Peyer's patch (tissue), 4 donors: ENCODE data around the gene VPS36. TPM values are rescaled to one million over a fixed set of nuclear protein-coding genes. Genes with fewer than 3 reads are reported as not detected.

ENCODE experiments used
- DNase-seq, 3 donors: peaks; one replicate each; pipeline ENCODE4 v3.0.0-alpha.2; 2017 to 2019
- H3K27ac ChIP-seq, 4 donors: fragments of 200-600 bp; sonication (generic); one replicate each; pipeline ENCODE4 v1.5.1; 2016 to 2019
- H3K27me3 ChIP-seq, 2 donors: fragments of 200-600 bp; sonication (generic); one replicate each; pipeline ENCODE4 v1.5.1; 2019
- H3K36me3 ChIP-seq, 3 donors: fragments of 200-600 bp; sonication (generic); one replicate each; pipeline ENCODE4 v1.5.1; 2016 to 2019
- H3K4me1 ChIP-seq, 4 donors: fragments of 200-600 bp; sonication (generic); one replicate each; pipeline ENCODE4 v1.5.1; 2016 to 2019
- H3K4me3 ChIP-seq, 4 donors: fragments of 200-600 bp; sonication (generic); 1 replicate in 3 of 4; 2 replicates in 1 of 4; pipeline ENCODE4 v1.5.1; 2016 to 2019; ENCODE audit warnings: mild to moderate bottlenecking in 1 of 4
- H3K9me3 ChIP-seq, 4 donors: fragments of 200-600 bp; sonication (generic); one replicate each; pipeline ENCODE4 v1.5.1; 2016 to 2019; ENCODE audit warnings: mild to moderate bottlenecking in 1 of 4
- CTCF ChIP-seq, 6 experiments: fragments of 450-650 bp in 4 of 6; fragments of 200-600 bp in 2 of 6; sonication (generic) in 1 of 6; IDR thresholded peaks; one replicate each; pipeline ENCODE4 v1.5.1; 2017 to 2019; ENCODE audit warnings: antibody characterized with exemption in 6 of 6, mild to moderate bottlenecking in 3 of 6, moderate library complexity in 1 of 6
- POLR2A ChIP-seq, 2 donors: fragments of 450-650 bp; IDR thresholded peaks; one replicate each; pipeline ENCODE4 v1.5.1; 2017; ENCODE audit warnings: antibody characterized with exemption in 2 of 2, mild to moderate bottlenecking in 2 of 2, moderate library complexity in 2 of 2
- total RNA-seq, 4 donors: library from RNA; depleted of rRNA; stranded (reverse); fragments of >200 nt; gene quantifications; one replicate each; pipeline ENCODE4 v1.1.0, GENCODE V29; 2016

VPS36 gene
- total RNA-seq, 4 donors from 2014 or later = 52.0 to 87.0 (median 78.7) TPM

- no peak overlapping the region for H3K27ac ChIP-seq
- H3K4me1 ChIP-seq = peaks cover 0 to 17% (median 4%) of the 10 kb centered on the region in 4 donors
- TF ChIP-seq POLR2A (IDR thresholded peaks at IDR 0.05) (no peak), CTCF (IDR thresholded peaks at IDR 0.05) (no peak)
- no peaks in the 10 kb centered on the region for H3K27me3 ChIP-seq
- no peak overlapping the region for H3K4me3 ChIP-seq
- no peaks in the 10 kb centered on the region for H3K9me3 ChIP-seq
- no peak for DNase-seq
- H3K36me3 ChIP-seq = peaks cover 0 to 11% (median 0%) of the 10 kb centered on the region in 3 donors
Observed at GRCh38 chr13:52446265-52446664, 4.2 kb downstream of the VPS36 start.

- Histone ChIP-seq H3K9me3 (no peaks in the 10 kb centered on the region), H3K27me3 (no peaks in the 10 kb centered on the region), H3K4me3 (no peak overlapping the region), H3K27ac (no peak overlapping the region), H3K4me1 (no peaks in the 10 kb centered on the region), H3K36me3 (peaks cover 0 to 81% (median 0%) of the 10 kb centered on the region in 3 donors)
- TF ChIP-seq CTCF (IDR thresholded peaks at IDR 0.05) (no peak), POLR2A (IDR thresholded peaks at IDR 0.05) (no peak)
- no peak for DNase-seq
Observed at GRCh38 chr13:52432456-52432855, 18.0 kb downstream of the VPS36 start.

GRCh38 chr13:52428295-52428694 is 22.1 kb downstream of the VPS36 start:
- no peak overlapping the region for H3K27ac ChIP-seq
- H3K4me1 ChIP-seq = no peaks in the 10 kb centered on the region
- H3K4me3 ChIP-seq = no peak overlapping the region
- H3K27me3 ChIP-seq = no peaks in the 10 kb centered on the region
- TF ChIP-seq POLR2A (IDR thresholded peaks at IDR 0.05) (no peak), CTCF (IDR thresholded peaks at IDR 0.05) (no peak)
- no peak for DNase-seq
- no peaks in the 10 kb centered on the region for H3K9me3 ChIP-seq
- peaks cover 0 to 81% (median 0%) of the 10 kb centered on the region in 3 donors for H3K36me3 ChIP-seq

- Histone ChIP-seq H3K9me3 (no peaks in the 10 kb centered on the region), H3K36me3 (peaks cover 0 to 89% (median 0%) of the 10 kb centered on the region in 3 donors), H3K4me3 (no peak overlapping the region), H3K4me1 (no peaks in the 10 kb centered on the region), H3K27ac (no peak overlapping the region), H3K27me3 (no peaks in the 10 kb centered on the region)
- TF ChIP-seq CTCF (IDR thresholded peaks at IDR 0.05) = no peak
- no peak for TF ChIP-seq POLR2A (IDR thresholded peaks at IDR 0.05)
- DNase-seq = no peak
Observed at GRCh38 chr13:52421216-52421615, 29.2 kb downstream of the VPS36 start.

- Histone ChIP-seq H3K9me3 (no peaks in the 10 kb centered on the region), H3K27ac (no peak overlapping the region), H3K4me3 (no peak overlapping the region), H3K27me3 (no peaks in the 10 kb centered on the region), H3K4me1 (no peaks in the 10 kb centered on the region), H3K36me3 (peaks cover 0 to 91% (median 0%) of the 10 kb centered on the region in 3 donors)
- DNase-seq = no peak
- TF ChIP-seq POLR2A (IDR thresholded peaks at IDR 0.05) (no peak), CTCF (IDR thresholded peaks at IDR 0.05) (no peak)
Observed at GRCh38 chr13:52419080-52419479, 31.4 kb downstream of the VPS36 start.

GRCh38 chr13:52414963-52415362 is 35.5 kb downstream of the VPS36 start:
- Histone ChIP-seq H3K27me3 (no peaks in the 10 kb centered on the region), H3K27ac (no peak overlapping the region), H3K9me3 (no peaks in the 10 kb centered on the region), H3K4me1 (no peaks in the 10 kb centered on the region), H3K36me3 (peaks cover 0 to 68% (median 0%) of the 10 kb centered on the region in 3 donors), H3K4me3 (no peak overlapping the region)
- DNase-seq = no peak
- no peak for TF ChIP-seq POLR2A (IDR thresholded peaks at IDR 0.05)
- TF ChIP-seq CTCF (IDR thresholded peaks at IDR 0.05) = no peak
